GM19463 (cell line): ENCODE measurements around the gene TSHZ2.
"Not testable (repeated sequence)": the region's sequence is repeated elsewhere in the genome, so short reads cannot be mapped to it uniquely, and the experiment has no call there.

Experiments used
- ATAC-seq: cut with Tn5 transposase; IDR thresholded peaks from one replicate; pipeline ENCODE4 v1.9.1; 2021; ENCODE audit warnings: mild to moderate bottlenecking, moderate library complexity; ENCODE audit not compliant: unreplicated experiment

The TSHZ2 gene

DNA sequence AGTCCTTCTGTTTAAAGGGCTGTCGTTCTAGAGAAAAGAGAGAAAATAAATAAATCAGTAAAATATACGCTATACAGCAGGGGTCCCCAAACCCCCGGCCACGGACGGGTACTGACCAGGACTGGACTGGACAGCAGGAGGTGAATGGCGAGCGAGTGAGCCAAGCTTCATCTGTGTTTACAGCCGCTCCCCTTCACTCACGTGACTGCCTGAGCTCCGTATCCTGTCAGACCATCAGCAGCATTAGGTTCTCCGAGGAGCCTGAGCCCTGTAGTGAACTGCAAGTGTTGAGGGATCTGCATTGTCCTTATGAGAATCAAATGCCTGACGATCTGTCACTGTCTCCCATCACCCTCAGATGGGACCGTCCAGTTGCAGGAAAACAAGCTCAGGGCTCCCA is 545.0 kb downstream of the TSHZ2 start:
- no peak for ATAC-seq

DNA sequence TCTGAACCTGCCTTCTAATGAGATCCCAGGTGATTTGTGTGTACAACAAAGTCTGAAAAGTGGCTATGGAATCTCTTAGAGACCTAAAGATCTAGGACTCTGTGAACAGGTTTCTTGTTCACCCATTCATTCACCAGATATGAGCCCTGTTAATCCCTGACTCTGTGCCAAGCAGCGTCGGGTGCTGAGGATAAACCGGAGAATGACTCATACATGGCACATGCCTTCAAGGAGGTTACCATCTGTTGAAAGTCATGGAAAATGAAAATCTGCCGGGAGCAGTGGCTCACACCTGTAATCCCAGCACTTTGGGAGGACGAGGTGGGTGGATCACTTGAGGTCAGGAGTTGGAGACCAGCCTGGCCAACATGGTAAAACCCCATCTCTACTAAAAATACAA is 549.3 kb downstream of the TSHZ2 start:
- not testable (repeated sequence) for ATAC-seq

DNA sequence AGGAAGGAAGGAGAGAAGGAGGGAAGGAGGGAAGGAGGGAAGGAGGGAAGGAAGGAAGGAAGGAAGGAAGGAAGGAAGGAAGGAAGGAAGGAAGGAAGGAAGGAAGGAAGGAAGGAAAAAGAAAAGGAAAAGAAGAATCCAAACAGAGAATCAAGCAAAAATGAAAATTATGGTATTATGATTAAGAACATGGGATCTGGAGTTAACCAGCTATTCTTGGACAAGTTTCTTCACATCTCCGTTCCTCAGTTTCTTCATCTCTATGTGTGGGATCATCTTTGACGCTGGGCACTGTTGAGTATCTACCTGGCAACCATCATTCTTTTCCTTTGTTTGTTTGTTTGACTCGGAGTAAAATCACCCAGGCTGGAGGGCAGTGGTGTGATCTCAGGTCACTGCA is 549.9 kb downstream of the TSHZ2 start:
- ATAC-seq: no peak

GRCh38 chr20:53522696-53523095 is 550.5 kb downstream of the TSHZ2 start:
- no peak for ATAC-seq

DNA sequence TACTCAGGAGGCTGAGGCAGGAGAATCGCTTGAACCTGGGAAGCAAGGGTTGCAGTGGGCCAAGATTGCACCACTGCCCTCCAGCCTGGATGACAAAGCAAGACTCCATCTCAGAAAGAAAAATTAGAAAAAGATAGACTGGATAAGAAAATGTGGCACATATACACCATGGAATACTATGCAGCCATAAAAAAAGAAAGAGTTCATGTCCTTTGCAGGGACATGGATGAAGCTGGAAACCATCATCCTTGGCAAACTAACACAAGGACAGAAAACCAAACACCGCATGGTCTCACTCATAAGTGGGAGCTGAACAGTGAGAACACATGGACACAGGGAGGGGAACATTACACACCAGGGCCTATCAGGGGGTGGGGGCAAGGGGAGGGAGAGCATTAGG is 551.5 kb downstream of the TSHZ2 start:
- not testable (repeated sequence) for ATAC-seq

- ATAC-seq: no peak
These were observed 552.6 kb downstream of the TSHZ2 start for GRCh38 chr20:53524589-53525312.

DNA sequence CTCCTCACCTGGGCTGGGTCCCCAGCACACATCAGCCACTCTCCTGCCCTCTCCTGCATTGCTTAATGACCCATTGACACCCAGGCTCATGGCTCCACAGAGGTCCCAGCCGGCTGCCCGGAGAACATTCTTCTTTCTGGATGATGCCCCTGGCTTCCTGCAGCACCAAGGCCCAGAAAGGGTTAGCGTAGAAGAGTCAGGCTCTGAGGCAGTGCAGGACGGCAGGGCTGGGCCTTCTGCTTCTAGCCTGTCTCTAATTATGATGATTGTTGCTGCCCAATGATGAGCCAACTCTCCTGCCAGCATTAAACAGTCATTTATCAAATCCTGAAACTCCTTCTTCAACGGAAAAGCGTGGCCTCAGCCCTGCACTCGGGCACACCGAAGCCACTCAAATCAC is 555.0 kb downstream of the TSHZ2 start:
- ATAC-seq: no peak

- ATAC-seq: no peak
These were observed 557.5 kb downstream of the TSHZ2 start for GRCh38 chr20:53529658-53530057.

GRCh38 chr20:53530440-53530839 is 558.3 kb downstream of the TSHZ2 start:
- ATAC-seq: no peak

DNA sequence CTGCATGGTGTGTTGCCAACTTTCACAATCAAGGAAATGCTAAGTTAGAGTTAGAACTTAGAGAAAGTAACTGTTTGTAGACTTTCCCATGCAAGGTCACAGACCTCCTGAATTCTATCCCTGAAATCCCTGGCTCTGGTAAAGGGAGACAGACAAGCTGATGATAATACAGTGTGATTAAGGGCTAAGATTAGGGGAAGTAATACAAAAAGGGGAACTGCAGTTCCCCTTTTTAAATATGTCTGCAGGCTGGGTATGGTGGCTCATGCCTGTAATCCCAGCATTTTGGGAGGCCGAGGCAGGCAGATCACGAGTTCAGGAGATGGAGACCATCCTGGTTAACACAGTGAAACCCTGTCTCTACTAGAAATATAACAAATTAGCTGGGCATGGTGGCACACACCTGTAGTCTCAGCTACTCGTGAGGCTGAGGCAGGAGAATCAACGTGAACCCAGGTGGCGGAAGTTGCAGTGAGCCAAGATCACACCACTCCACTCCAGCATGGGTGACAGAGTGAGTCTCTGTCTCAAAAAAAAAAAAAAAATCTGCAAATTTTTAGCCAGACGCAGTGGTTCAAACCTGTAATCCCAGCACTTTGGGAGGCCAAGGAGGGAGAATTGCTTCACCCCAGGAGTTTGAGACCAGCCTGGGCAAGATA is 560.6 kb downstream of the TSHZ2 start:
- ATAC-seq: not testable (repeated sequence)

- no peak for ATAC-seq
These were observed 561.3 kb downstream of the TSHZ2 start for GRCh38 chr20:53533500-53533899.

DNA sequence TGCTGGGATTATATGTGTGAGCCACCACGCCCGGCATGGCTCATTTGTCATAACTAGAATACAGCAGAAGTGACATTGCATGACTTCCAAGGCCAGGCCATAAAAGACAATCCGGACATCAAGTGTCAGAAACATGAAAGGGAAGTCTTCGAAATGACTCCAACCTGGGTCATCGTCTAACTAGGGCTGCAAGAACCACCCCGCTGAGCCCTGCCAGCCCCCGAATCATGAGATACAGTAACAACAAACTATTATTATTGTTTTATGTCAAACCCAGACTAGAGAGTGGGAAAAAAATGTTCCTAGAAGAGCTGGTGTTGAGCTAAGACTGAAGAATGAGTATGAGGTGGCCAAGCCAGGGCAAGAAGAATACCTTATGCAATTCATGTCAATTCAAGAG is 561.9 kb downstream of the TSHZ2 start:
- ATAC-seq: no peak

DNA sequence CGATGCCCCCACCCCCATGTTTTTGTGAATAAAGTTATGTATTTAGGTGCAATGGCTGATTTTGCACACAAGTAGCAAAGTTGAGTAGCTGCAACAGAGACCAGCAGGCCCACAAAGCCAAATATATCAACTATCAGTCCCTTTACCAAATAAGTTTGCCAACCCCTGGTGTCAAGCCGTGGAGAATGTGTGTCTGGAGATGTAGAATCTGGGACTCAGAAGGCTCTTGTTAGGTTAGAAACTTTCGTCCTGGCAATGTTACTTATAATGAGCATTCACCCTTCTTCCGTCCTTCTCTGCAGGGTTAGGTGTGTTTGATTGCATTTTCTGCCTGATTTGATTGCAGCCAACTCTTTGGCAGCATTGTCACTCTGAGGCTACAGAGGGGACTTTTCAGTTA is 563.7 kb downstream of the TSHZ2 start:
- ATAC-seq: no peak

GRCh38 chr20:53536382-53536781 is 564.2 kb downstream of the TSHZ2 start:
- not testable (repeated sequence) for ATAC-seq

DNA sequence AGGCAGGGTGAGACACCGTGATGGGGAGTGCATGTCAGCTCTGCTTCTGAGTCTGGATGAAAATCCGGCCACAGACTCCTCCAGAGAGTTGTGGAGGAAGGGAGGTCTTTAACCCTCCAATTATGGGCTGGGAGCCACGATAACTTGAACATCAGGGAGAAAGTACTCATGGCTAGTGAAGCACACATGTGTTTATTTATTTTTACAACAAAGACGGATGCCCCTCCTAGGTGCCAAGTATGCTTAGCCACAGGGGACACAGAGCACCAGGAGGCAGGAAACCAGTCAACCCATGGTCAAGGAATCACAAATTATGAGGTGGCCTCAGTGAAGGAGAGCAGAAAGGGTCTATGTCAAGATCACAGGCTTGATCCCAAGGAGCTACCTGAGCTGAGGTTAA is 567.4 kb downstream of the TSHZ2 start:
- no peak for ATAC-seq
